HG02763 (cell line): ENCODE measurements around the gene PRKCA.

Experiments
- ATAC-seq: cut with Tn5 transposase; IDR thresholded peaks from one replicate; pipeline ENCODE4 v1.9.1; 2021; ENCODE audit warnings: mild to moderate bottlenecking, moderate library complexity; ENCODE audit not compliant: unreplicated experiment

Gene PRKCA

DNA sequence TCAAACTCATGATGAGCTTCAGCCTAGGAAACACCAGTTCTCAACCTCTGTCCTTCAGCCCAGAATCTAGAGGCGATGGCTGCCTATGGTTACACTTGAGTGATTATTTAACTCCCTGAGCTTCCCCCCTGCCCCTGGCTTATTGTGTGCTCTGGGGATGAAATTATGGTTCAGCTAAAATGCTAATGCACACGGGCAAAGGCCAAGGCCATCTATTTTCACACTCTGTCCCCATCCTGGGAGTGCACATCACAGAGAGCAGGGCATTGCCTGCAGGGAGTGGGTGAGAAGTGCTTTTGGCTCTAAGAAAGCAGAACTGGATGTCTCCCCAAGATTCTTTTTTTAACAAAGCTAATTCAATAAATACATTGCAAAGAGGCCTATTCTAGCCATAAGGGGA lies 510.9 kb downstream of the PRKCA start:
- no peak for ATAC-seq

DNA sequence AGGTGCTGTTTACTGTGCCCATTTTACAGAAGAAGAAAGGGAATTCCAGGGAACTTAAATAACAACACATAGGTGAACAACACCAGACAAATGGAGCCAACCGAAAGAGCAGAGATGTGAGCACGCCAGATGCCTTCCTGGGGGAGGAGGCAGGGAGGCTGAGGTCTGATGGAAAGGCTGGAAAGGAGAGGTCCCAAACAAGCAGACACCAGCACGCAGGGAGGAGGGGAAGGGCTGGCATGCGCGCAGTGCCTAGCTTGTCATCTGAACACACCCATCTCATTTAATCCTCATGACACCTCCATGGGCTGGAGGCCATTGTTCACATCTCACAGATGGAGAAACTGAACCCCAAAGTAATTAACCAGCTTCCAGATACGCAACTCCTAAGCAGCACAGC lies 511.6 kb downstream of the PRKCA start:
- ATAC-seq: no peak

DNA sequence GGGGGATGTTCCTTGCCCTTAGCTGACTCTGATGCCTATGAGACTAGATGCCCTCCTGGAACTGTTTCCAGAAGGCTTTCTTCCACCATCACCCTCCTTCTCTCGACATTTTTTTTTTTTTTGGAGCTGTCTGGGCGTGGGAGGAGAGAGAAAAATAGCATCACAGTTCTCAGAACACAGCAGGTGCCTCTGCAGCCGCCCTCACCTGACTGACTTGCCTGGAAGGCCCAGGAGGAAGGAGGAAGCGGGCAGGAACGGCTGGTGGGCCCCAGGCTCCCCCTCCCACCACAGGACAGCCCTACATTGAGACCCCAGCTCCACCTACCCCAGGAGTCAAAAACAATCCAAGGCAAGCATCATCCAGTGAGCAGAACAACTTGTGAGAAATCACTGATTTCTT lies 512.2 kb downstream of the PRKCA start:
- no peak for ATAC-seq

DNA sequence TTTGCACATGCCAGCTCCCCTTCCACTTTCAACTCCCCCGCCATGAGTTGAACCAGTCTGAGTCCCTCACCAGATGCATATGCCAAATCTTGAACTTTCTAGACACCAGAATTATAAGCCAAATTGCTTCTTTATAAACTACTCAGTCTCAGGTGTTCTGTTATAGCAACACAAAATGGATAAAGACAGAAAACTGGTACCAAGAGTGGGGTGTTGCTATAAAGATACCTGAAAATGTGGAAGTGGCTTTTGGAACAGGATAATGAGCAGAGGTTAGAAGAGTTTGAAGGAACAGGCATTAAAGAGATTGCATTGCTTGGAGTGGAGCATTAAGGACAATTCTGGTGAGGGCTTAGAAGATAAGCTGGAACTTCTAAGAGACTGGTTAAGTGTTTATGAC lies 515.3 kb downstream of the PRKCA start:
- ATAC-seq: no peak

DNA sequence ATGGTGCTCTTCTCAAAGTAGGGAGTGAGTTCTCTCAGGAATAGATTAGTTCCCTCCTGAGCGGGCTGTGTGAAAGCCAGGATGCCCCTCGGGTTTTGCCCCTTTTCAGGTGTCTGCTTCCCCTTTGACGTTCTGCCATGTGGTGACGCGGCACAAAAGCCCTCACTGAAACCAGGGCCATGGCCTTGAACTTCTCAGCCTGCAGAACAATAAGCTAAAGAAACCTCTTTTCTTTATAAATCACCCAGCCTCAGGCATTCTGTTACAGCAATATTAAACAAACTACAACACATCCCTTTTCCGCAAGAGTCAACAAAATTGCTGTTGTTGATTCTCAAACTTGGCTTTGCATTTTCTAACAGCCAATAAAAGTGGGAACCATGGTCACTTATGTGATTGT lies 517.1 kb downstream of the PRKCA start:
- no peak for ATAC-seq

DNA sequence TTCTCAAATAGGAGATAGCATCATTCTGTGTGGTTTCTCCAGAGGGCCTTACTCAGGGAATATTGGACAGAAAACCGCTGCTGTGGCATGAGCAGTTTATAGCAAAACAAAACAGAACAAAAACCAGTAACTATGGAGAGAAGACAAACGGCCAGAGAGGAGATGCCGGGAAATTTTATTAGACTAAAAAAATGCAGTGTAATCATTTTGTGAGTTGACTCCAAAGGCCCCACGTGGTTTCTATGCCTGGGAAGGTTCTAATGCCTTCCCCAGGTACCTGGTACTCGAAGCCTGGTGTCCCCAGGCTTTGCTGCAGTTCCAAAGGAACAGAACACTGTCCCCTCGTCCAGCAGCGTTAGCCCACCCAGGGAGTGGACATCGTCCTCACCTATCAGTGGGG lies 519.6 kb downstream of the PRKCA start:
- no peak for ATAC-seq

DNA sequence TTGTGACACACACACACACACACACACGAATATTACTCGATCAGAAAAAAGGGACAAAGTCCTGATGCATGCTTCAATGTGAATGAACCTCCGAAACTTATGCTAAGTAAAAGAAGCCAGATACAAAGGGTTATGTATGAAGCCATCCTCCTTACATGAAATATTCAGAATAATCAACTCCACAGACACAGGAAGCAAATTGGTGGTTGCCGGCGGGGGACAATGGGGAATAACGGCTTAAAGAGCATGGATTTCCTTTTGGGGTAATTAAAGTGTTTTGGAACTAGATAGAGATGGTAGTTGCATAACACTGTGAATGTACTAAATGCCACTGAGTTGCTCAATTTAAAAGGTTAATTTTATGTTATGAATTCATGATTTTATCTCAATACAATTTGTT lies 524.4 kb downstream of the PRKCA start:
- ATAC-seq: no peak

DNA sequence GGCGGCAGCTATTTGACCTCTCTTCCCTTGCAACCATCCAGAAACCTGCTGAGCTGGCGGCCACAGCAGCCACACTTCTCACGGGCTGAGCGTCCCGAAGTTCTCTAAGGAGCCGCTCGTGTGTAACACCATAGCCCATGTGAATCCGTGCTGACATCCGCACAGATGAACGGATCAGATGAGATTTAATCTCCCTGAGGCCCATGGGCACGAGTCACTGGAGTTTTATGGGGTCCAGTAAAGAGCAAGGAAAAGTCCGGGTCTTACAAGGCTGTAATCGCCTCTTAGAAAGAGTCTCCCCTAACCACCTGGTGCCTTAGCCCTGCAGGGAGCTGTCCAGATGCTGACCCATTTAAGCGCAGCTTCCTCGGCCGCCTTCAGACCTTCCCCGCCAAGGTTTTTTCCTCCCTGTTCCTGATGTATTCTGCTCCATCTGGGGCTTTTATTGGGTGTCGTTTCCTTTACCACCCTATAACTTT lies 527.0 kb downstream of the PRKCA start:
- ATAC-seq: no peak

DNA sequence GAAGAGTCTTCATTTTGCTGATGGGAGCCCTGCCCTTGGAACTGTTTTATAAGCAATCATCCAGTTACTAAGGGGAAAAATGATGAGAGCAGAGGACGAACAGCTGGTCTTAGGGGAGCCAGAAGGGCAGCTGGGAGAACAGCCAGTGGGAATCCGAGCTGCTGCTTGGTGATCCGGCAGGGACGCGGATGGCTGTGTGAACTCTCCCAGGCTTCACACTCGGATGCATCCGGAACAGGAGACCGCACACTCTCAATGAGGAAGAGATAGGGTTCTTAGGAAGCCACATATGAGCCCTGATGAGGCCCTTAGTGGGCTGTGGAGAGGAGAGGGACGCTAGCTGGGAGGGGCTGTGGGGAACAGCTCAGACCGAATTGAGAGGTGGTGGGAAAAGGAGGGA lies 527.5 kb downstream of the PRKCA start:
- no peak for ATAC-seq

DNA sequence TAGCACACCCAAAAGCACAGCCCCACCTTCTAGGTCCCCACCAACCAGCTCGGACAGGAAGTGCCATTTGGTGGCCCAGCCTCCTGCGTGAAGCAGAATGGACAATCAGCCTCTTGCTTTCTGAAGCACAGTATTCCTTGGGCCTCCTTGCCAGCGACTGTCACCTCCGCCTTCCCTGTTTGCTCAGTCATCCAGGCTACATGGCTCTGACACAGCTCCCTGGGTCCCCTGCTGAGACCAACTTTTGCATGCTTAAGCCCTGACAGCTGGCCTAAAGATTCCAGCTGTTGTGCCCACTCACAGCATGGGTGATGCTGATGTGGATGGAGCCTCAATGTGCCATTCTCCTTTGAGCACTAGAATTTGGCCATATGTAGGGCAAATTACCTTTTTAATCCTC lies 528.0 kb downstream of the PRKCA start:
- ATAC-seq: no peak

DNA sequence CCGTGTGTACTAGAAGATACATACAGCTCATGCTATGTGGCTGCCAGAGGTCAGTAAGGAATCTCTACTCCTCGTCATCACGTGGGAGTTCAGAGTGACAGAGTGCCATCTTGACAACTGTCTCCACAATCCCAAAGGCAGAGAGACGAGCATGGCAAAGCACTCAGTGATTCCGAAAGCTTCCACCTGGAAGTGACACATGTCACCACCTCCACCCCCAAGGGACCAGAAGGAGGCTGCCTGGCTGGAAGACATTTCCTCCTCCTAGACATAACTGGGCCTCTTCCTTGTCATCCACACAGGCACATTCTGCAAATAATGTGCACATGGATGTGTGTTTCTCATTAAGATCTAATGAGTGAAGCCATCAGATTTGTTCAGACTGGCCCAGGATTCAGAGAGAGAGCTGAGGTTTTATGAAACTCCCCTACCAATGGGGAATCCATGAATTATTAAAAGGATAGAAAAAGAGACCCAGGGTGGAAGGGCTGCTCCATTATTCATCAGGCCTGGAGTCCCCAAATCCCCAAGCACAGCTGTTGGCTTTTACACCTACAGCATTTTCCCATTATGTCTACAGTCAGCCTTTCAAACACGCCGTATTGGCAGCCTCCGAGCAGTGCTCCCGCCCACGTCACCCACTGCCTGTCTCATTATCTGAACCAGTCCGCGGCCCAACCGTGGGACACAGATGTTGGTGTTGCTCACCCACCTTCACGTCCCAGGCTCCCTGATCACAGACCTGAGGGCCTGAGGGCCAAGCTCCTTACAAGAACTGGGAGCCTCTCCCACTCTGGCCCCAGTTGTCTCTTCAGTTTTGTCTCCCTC lies 529.2 kb downstream of the PRKCA start:
- no peak for ATAC-seq

DNA sequence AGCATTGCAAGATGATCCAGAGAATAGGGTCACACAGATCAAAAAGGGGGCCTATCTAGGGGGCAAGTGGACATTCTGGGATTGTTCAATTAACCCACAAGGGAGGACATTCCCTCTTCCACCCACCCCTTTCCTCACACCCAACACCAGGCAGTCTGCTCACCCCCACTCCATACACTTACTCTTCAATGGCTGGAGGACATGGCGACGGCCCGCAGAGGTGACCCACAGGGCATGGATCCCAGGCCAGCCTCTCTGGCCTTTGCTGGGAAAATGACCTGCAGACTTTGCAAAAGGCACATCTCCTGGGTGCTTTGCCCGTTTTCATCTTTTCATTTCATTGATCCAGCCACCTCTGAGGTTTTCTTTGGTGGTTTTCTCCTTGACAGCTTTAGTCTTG lies 530.8 kb downstream of the PRKCA start:
- ATAC-seq: no peak

DNA sequence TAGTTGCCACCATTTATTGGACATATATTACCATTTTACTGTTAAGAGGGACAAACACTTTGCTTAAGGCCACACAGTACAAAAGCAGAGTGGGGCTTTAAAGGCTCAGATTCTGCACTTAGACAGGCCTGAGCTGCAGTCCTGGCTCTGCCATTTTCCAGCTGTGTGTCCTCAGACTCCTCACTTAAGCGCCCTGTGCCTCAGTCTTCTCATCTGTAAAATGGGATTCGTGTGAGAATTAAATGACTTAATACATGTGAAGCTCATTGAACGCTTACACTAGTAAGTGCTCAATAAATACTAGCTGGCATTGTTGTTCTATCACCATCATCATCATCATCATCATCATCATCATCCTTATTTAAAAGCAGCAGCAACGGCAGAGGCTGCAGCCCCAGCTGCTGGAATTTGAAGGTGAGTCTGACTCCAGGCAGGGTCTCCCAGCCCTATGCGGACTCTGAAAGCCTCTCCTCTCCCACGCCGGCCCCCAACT lies 532.1 kb downstream of the PRKCA start:
- ATAC-seq: no peak

DNA sequence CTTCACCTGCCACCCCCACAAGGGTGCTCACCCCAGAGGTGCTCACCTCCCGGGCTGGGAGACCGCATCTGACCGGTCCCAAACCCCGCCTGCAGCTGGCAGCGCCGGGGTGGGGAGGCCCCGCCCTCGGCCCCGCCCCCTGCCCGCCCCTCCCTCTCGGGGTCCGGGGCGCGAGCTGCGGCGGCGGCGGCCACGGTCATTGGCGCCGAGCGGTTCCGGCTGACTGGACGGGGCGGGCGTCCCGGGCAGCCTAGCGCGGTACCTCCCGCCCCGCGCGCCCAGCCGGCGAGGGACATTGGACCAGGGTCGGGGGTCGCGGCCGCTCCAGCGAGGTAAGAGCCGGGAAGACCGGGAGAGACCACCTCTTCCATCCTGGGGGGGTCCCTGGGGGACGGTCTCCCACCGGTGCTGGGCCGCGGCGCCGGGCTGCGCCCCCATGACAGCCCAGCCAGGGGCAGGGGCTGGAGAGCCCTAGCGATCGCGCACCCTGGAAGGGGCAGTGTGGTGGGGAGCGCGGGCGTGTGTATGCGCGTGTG lies 532.6 kb downstream of the PRKCA start, which contains the start of gene CACNG5:
CACNG5 (plus strand) TSS at position 199 of the 536 bp plus-strand sequence. CDS start 42,216 bp downstream, outside the sequence.
- no peak for ATAC-seq

DNA sequence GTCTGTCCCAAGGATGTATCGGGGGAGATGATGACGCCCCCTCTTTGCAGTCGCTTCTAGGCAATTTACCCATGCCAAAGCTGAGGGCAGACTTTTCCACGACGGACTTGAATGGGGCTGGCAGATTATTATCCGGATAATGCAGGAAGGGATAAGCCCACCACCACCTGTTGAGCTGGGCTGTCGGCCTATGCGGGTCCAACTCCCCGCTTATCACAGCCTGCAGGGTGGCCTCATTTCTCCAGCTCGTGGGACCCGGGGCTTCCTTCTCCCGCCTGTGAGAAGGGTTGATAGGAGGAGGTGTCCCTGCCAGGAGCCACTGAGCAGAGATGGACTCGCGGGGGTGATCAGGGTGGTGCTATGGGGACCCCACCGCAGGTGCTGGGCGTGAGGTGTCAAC lies 533.1 kb downstream of the PRKCA start:
- ATAC-seq: no peak

DNA sequence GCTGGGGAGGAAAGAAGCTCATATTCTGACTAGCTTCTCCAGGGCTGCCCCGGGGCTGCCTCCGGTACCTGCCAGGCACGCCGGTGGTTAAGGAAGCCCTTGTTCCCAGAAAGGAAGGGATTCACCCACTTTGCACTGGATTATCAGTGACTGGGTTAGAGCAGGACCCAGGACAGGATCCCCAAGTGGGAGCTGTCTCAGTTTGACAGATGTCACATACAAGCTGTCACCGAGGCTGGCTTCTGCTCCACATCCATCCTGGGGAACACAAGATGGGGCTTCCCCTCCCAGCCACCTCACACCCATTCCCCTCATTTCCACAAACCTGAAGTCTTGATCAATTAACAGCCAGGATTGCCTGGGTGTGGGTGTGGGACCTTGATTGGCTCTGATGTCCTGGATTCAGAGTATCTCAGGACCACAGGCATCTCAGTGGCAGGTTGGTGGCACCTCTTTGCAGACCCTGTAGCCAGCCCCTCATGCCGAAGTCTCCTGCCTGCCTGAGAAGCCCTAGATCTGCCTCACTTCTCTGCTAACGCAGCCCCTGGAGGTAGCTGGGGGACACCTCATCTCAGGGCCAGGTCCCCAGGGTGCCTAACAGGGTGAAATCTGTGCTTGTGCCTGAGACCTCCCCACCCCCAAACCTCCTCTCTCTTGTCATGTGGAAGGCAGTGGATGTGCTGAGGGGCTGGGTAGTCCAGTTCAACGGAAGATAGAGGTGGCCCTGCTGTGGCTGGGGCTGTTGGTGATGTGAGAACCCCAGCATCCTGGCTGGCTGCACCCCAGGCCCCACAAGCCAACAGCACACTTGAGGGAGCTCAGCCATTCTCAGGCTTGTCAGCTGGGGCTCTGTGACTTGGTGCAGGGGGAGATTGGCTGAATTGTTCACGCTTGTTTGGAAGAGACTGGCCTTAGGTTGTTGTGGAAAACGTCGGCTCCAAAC lies 533.9 kb downstream of the PRKCA start:
- no peak for ATAC-seq

DNA sequence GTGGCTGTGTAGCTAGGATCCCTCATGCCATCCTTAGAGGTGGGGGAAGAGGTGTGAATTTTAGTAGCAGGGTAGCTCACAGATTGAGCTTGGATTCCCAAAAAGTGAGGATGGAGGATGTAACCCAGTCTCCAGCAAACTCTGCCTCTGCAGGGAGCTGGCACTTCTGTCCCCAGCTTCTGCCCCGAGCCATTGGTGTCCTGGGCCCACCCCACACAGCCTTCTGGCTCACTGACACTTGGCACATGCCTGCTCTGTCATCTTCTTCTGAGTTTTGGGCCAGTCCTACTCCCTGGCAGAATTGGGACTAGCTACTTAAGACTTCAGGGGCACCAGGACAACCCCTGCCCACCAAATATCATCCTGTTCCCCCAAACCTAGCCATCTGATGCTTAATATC lies 534.8 kb downstream of the PRKCA start:
- ATAC-seq: no peak

DNA sequence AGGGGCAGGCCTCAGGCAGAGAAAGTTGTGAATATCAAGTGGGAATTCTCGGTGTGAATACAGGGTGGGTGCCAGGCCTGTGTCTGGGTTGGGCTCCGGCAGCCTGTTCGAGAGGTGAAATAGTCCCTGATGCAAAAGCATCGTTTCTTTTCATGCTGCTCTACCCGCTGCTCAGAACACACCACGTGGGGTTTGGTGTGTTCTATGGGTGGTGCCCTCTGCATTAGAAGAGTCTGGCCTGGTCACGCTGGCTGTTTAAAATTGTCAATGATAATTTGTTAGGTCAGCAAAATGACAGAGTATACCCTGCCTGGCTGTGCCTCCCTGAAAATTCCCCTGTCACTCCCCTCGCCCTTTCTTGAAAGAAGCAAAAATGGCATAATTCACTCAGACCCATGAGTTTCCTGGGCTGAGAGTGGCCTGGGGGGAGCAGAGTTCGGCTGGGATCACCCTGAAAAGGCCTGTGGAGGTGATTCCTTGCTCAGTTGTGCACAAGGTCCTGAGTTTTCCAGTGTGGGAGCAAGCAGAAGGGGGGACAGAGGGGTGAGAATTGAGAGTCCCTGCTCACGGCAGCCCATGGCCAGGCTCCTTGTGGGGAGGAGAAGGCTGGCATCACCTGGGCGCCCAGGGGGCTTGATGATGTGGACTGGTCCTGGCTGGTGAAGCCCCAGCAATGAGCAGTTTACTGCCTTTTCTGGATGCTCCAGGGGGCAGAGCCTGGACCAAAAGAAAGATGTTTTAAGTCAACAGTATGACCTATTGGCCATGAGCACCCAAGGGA lies 535.7 kb downstream of the PRKCA start:
- ATAC-seq: no peak

DNA sequence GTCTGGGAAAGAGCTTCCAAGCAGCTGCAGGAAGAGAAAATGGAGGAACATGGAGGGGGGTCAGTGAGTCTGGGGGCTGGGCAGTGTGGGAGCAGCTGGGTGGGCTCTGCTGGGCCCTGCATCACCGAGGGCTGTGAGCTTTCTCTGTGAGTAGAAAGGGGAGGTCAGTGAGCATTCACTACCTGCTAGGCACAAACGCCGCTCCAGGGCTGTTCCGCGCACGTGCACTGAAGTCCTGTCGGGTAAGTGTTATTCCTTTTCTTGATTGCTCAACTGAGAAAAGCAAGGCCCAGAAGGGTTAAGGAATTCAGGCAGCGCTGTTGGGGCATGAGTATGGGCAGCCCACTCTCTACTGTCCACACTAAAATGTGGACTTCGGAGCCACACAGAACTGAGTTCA lies 537.2 kb downstream of the PRKCA start:
- no peak for ATAC-seq

DNA sequence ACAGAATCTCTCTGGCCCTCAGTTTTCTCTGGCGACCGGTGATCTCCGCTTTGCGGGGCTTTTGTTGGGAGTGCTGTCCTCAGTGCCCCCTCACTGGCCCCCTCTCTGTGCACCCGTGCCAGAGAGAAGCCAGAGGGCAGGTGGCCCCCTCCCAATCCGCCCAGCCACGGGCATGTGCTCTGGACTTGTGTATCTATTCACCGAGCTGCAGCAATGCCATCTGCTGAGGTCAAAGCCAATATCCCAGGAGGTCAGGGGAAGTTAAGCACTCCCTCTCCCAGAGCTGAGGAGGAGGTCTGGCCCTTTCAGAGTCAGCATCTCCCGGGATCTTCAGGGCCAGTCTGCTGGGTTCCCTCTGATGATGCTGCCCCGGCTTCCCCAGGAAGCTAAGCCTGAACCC lies 537.6 kb downstream of the PRKCA start:
- no peak for ATAC-seq

DNA sequence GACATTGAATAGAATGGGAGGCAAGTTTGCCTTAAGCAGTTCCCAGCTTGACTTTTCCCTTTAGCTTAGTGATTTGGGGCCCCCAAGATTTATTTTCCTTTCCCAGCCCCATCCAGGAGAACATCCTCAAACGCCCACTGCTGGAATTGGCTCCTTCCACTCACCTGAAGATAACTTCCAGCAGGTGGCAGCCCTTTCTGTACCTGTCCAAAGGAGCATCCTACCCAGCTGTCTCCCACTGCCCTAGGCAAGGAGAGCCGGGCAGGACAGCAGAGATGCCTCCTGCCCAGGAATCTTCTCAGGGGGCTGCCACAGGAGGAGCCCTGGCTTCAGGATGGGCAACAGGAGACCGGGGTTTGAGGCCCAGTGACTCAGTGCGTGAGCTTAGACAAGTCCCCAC lies 538.9 kb downstream of the PRKCA start:
- ATAC-seq: no peak
